H1 (cell line): ENCODE results near the gene ACTG1. TPM values are rescaled to one million over a fixed set of nuclear protein-coding genes. Genes with fewer than 3 reads are reported as not detected.
A peak's percentile ranks its signal among the peaks of the same experiment; 100 is the strongest.

Source experiments
- CTCF ChIA-PET: fragments of 300-600 bp; sonication (Branson Sonifier 250); formaldehyde crosslinking; loops from one replicate; lab custom pipeline; 2021; ENCODE audit not compliant: partially characterized antibody; lab: Charles Lee
- POLR2A ChIA-PET: fragments of 300-600 bp; sonication (Branson Sonifier 250); formaldehyde crosslinking; loops from one replicate; lab custom pipeline; 2021; ENCODE audit warnings: inconsistent platforms; ENCODE audit not compliant: partially characterized antibody; lab: Charles Lee
- DNase-seq, 2 experiments: peaks; one replicate each; pipeline versions ENCODE4 v3.0.0 to v3.0.0-alpha.2; 2010 to 2022; ENCODE audit warnings: low spot score in 2 of 2, low read depth in 1 of 2, mixed read lengths in 1 of 2
- FAIRE-seq: peaks from 2 replicates; lab custom pipeline; 2011; peaks lifted over from hg19 to GRCh38; lab: Jason Lieb, UNC
- H2AFZ ChIP-seq: 2 replicates; pipeline ENCODE4 v1.8.1; 2012; ENCODE audit warnings: low read length, inconsistent platforms
- H2AK5ac ChIP-seq: 2 replicates; pipeline ENCODE4 v1.6.1; 2013; ENCODE audit warnings: low read depth, low read length
- H2BK120ac ChIP-seq: replicated peaks from 2 replicates; pipeline ENCODE3; 2013; ENCODE audit warnings: low read depth, low read length, inconsistent platforms
- H2BK12ac ChIP-seq: 2 replicates; pipeline ENCODE4 v1.6.1; 2013; ENCODE audit warnings: low read depth, low read length
- H2BK15ac ChIP-seq: 2 replicates; pipeline ENCODE4 v1.6.1; 2013; ENCODE audit warnings: low read length
- H2BK20ac ChIP-seq: 2 replicates; pipeline ENCODE4 v1.6.1; 2013; ENCODE audit warnings: low read length
- H2BK5ac ChIP-seq: 2 replicates; pipeline ENCODE4 v1.6.1; 2013; ENCODE audit warnings: low read depth, low read length
- H3K14ac ChIP-seq: 2 replicates; pipeline ENCODE4 v1.6.1; 2013; ENCODE audit warnings: inconsistent platforms; ENCODE audit not compliant: insufficient read length
- H3K18ac ChIP-seq: 2 replicates; pipeline ENCODE4 v1.6.1; 2013; ENCODE audit warnings: low read length; ENCODE audit errors: extremely low read depth
- H3K23ac ChIP-seq: 2 replicates; pipeline ENCODE4 v1.6.1; 2013; ENCODE audit warnings: inconsistent platforms; ENCODE audit not compliant: insufficient read length
- H3K23me2 ChIP-seq: 2 replicates; pipeline ENCODE4 v1.6.1; 2013; ENCODE audit warnings: low read depth, low read length
- H3K27ac ChIP-seq: 2 replicates; pipeline ENCODE4 v1.6.1; 2011; ENCODE audit warnings: low read depth, low read length, inconsistent platforms
- H3K27me3 ChIP-seq, 4 experiments: replicated peaks in 1 of 4; 1 replicate in 1 of 4; 2 replicates in 3 of 4; pipeline versions ENCODE4 v1.6.1 to v1.8.1; 2011 to 2013; ENCODE audit warnings: low read length in 3 of 4, mild to moderate bottlenecking in 3 of 4, inconsistent platforms in 2 of 4, mixed read lengths in 2 of 4, moderate library complexity in 1 of 4; ENCODE audit not compliant: control insufficient read depth in 3 of 4, insufficient read depth in 3 of 4; ENCODE audit errors: extremely low read depth in 1 of 4
- H3K36me3 ChIP-seq, 4 experiments: 2 replicates each; pipeline versions ENCODE4 v1.6.1 to v1.8.1; 2011 to 2013; ENCODE audit warnings: mild to moderate bottlenecking in 4 of 4, low read length in 3 of 4, moderate library complexity in 2 of 4, control low read depth in 1 of 4, inconsistent platforms in 1 of 4; ENCODE audit not compliant: insufficient read depth in 4 of 4, control insufficient read depth in 2 of 4
- H3K4ac ChIP-seq: replicated peaks from 2 replicates; pipeline ENCODE3; 2013; ENCODE audit warnings: low read length, low read depth, mixed read lengths, inconsistent platforms; ENCODE audit not compliant: insufficient read length
- H3K4me1 ChIP-seq, 4 experiments: replicated peaks in 1 of 4; 1 replicate in 1 of 4; 2 replicates in 3 of 4; pipeline versions ENCODE4 v1.6.1 to v1.8.1; 2011 to 2013; ENCODE audit warnings: low read length in 3 of 4, inconsistent platforms in 2 of 4, mixed read lengths in 1 of 4; ENCODE audit not compliant: insufficient read depth in 4 of 4, control insufficient read depth in 3 of 4
- H3K4me2 ChIP-seq, 2 experiments: 2 replicates each; pipeline versions ENCODE4 v1.6.1 to v1.8.1; 2011 to 2013; ENCODE audit warnings: low read depth in 2 of 2, low read length in 2 of 2, control low read depth in 1 of 2, inconsistent platforms in 1 of 2, mild to moderate bottlenecking in 1 of 2; ENCODE audit not compliant: insufficient read depth in 1 of 2
- H3K4me3 ChIP-seq, 4 experiments: fragments of 200-600, 300-600 bp in 1 of 4; sonication (generic), shearing (Covaris generic), sonication (Bioruptor Twin) in 1 of 4; 2 replicates each; pipeline versions ENCODE4 v1.5.1 to v1.8.1; 2011 to 2016; ENCODE audit warnings: low read length in 4 of 4, low read depth in 3 of 4, control low read depth in 2 of 4, inconsistent platforms in 2 of 4, mild to moderate bottlenecking in 2 of 4, mixed read lengths in 1 of 4, moderate library complexity in 1 of 4; ENCODE audit not compliant: insufficient read depth in 2 of 4; ENCODE audit errors: extremely low read depth in 1 of 4
- H3K56ac ChIP-seq: replicated peaks from 2 replicates; pipeline ENCODE3; 2013; ENCODE audit warnings: low read depth, mild to moderate bottlenecking, mixed read lengths, low read length, inconsistent platforms; ENCODE audit not compliant: insufficient read length
- H3K79me1 ChIP-seq: 2 replicates; pipeline ENCODE4 v1.6.1; 2013; ENCODE audit warnings: low read depth, low read length, control low read depth
- H3K79me2 ChIP-seq, 2 experiments: 2 replicates each; pipeline versions ENCODE4 v1.6.1 to v1.8.1; 2012 to 2013; ENCODE audit warnings: low read length in 2 of 2, mild to moderate bottlenecking in 2 of 2, inconsistent platforms in 1 of 2; ENCODE audit not compliant: insufficient read depth in 2 of 2, control insufficient read depth in 1 of 2
- H3K9ac ChIP-seq, 4 experiments: replicated peaks in 1 of 4; 1 replicate in 1 of 4; 2 replicates in 3 of 4; pipeline versions ENCODE4 v1.6.1 to v1.8.1; 2011 to 2013; ENCODE audit warnings: low read depth in 3 of 4, low read length in 3 of 4, control low read depth in 2 of 4, mild to moderate bottlenecking in 2 of 4, moderate library complexity in 2 of 4, inconsistent platforms in 1 of 4; ENCODE audit errors: extremely low read depth in 1 of 4
- H3K9me3 ChIP-seq, 2 experiments: 2 replicates each; pipeline versions ENCODE4 v1.6.1 to v1.8.1; 2012 to 2013; ENCODE audit warnings: mild to moderate bottlenecking in 2 of 2, moderate library complexity in 2 of 2, control low read depth in 1 of 2, inconsistent platforms in 1 of 2, low read depth in 1 of 2, low read length in 1 of 2, mixed read lengths in 1 of 2; ENCODE audit not compliant: insufficient read depth in 2 of 2
- H4K20me1 ChIP-seq, 2 experiments: replicated peaks in 1 of 2; 2 replicates each; pipeline versions ENCODE3 to v1.8.1; 2011 to 2013; ENCODE audit warnings: inconsistent platforms in 2 of 2, low read length in 2 of 2, mild to moderate bottlenecking in 1 of 2; ENCODE audit not compliant: insufficient read depth in 2 of 2, control insufficient read depth in 1 of 2
- H4K5ac ChIP-seq: 2 replicates; pipeline ENCODE4 v1.6.1; 2013; ENCODE audit warnings: low read length, low read depth, mixed read lengths, inconsistent platforms; ENCODE audit not compliant: insufficient read length
- H4K8ac ChIP-seq: 2 replicates; pipeline ENCODE4 v1.8.0; 2013; ENCODE audit warnings: mild to moderate bottlenecking, moderate library complexity, low read length, inconsistent platforms; ENCODE audit not compliant: insufficient read depth; ENCODE audit errors: extremely low read depth
- H4K91ac ChIP-seq: replicated peaks from 2 replicates; pipeline ENCODE3; 2013; ENCODE audit warnings: low read length, mixed read lengths, inconsistent platforms; ENCODE audit not compliant: insufficient read length
- ATF2 ChIP-seq: IDR thresholded peaks from 2 replicates; pipeline ENCODE4 v1.6.1; 2012; ENCODE audit warnings: low read length, inconsistent platforms
- BACH1 ChIP-seq: IDR thresholded peaks from 2 replicates; pipeline ENCODE4 v1.6.1; 2012; ENCODE audit warnings: low read length, improper control_type of control experiment
- CBX5 ChIP-seq: fragments of 300-800, 300-1000 bp; sonication (generic); IDR thresholded peaks from 2 replicates; pipeline ENCODE4 v1.7.1; 2016; ENCODE audit warnings: antibody characterized with exemption, low read length, low read depth
- CEBPB ChIP-seq: IDR thresholded peaks from 2 replicates; pipeline ENCODE4 v1.6.1; 2012; ENCODE audit warnings: low read depth, low read length
- EGR1 ChIP-seq: IDR thresholded peaks from 2 replicates; pipeline ENCODE4 v1.6.1; 2011; ENCODE audit warnings: low read depth, low read length, borderline replicate concordance
- HDAC2 ChIP-seq, 2 experiments: fragments of 300-600 bp in 1 of 2; sonication (generic) in 1 of 2; IDR thresholded peaks; 2 replicates each; pipeline ENCODE4 v1.6.1; 2011 to 2012; ENCODE audit warnings: low read depth in 2 of 2, low read length in 2 of 2, mild to moderate bottlenecking in 2 of 2, moderate library complexity in 2 of 2, borderline replicate concordance in 1 of 2, inconsistent platforms in 1 of 2
- HDAC6 ChIP-seq: IDR thresholded peaks from one replicate; pipeline ENCODE4 v1.7.1; 2012; ENCODE audit warnings: low read depth, mild to moderate bottlenecking, inconsistent platforms, low read length, moderate library complexity
- KDM1A ChIP-seq: fragments of 200-600, 300-600 bp; sonication (generic); IDR thresholded peaks from 2 replicates; pipeline ENCODE4 v1.7.1; 2016; ENCODE audit warnings: mild to moderate bottlenecking, low read length, borderline replicate concordance
- RNF2 ChIP-seq: fragments of 200-900, 300-1000 bp; sonication (generic); IDR thresholded peaks from 2 replicates; pipeline ENCODE4 v1.7.1; 2016; ENCODE audit warnings: borderline replicate concordance, low read depth, mild to moderate bottlenecking, antibody characterized with exemption, low read length; ENCODE audit not compliant: poor library complexity, severe bottlenecking; ENCODE audit errors: missing control alignments
- SRF ChIP-seq: IDR thresholded peaks from 2 replicates; pipeline ENCODE4 v1.6.1; 2011; ENCODE audit warnings: mild to moderate bottlenecking, low read depth, low read length, moderate library complexity
- SUZ12 ChIP-seq: fragments of 200-600 bp; sonication (generic); IDR thresholded peaks from 2 replicates; pipeline ENCODE4 v1.6.1; 2012; ENCODE audit warnings: mild to moderate bottlenecking, inconsistent platforms, low read length, moderate library complexity, mixed read lengths
- YY1 ChIP-seq: IDR thresholded peaks from 2 replicates; pipeline ENCODE4 v1.6.1; 2011; ENCODE audit warnings: low read depth, mild to moderate bottlenecking, low read length
- WGBS, 2 experiments: shearing (Covaris generic) in 1 of 2; methylation state at CpG; one replicate each; pipeline versions ENCODE4 v1.1.6 to v1.1.7; 2013 to 2015; ENCODE audit warnings: low lambda C conversion rate in 2 of 2, mixed read lengths in 2 of 2, inconsistent platforms in 1 of 2, low coverage in 1 of 2, missing lambda C conversion rate in 1 of 2; ENCODE audit not compliant: insufficient replicate concordance in 2 of 2, insufficient coverage in 1 of 2, insufficient read length in 1 of 2; ENCODE audit errors: extremely low coverage in 1 of 2, missing lambda C conversion rate in 1 of 2; 5-methylcytosine and 5-hydroxymethylcytosine counted together
- polyA plus RNA-seq, 7 experiments: library from polyadenylated mRNA; depleted of rRNA in 3 of 7; stranded (reverse) in 5 of 7; unstranded in 2 of 7; fragments of >200 nt in 5 of 7; fragments of 200-250 nt in 2 of 7; gene quantifications; 1 replicate in 5 of 7; 2 replicates in 1 of 7; 4 replicates in 1 of 7; pipeline versions ENCODE4 v1.2.1 to v1.2.3, GENCODE V29; 2011 to 2013; ENCODE audit warnings: missing spikeins in 2 of 7, mixed read lengths in 2 of 7
- total RNA-seq: library from RNA; stranded (reverse); fragmentation: NEBNext Ultra II Directional; extraction: Animal tissue kit (Norgen Biotek cat#: 25700); gene quantifications from 2 replicates; pipeline ENCODE4 v1.2.1, GENCODE V29; 2021

Gene ACTG1
- total and polyA plus RNA-seq, 2 of the 8 experiments (the other 6 are each of a cell fraction or from before 2014, with no cell fraction given) = 3,535 to 5,010 TPM

- H3K14ac ChIP-seq = no peak overlapping the region
- H2AK5ac ChIP-seq = no peak overlapping the region
- H2BK5ac ChIP-seq = no peak overlapping the region
- H2BK120ac ChIP-seq = no peak overlapping the region
- H4K20me1 ChIP-seq = peaks cover 0 to 2% of the 10 kb centered on the region in 2 experiments
- no peaks in the 10 kb centered on the region for H3K23me2 ChIP-seq
- H3K4me3 ChIP-seq = no peak overlapping the region
- ChIA-PET POLR2A (interaction anchor here (1.1 kb wide), 1 partner anchor 39 kb away, joined by 3 read pairs; no protein-coding TSS in a partner anchor), CTCF (interaction anchor here (0.7 to 3.1 kb wide), 5 partner anchors 9 to 222 kb away, joined by 3 to 21 read pairs (median 7); no protein-coding TSS in a partner anchor)
- no peak overlapping the region for H3K9ac ChIP-seq
- H3K23ac ChIP-seq = no peak overlapping the region
- H3K4me1 ChIP-seq = no peaks in the 10 kb centered on the region
- H3K79me1 ChIP-seq = no peaks in the 10 kb centered on the region
- H3K79me2 ChIP-seq = no peaks in the 10 kb centered on the region
- no peak overlapping the region for H4K8ac ChIP-seq
- H3K18ac ChIP-seq = no peak overlapping the region
- WGBS, 2 experiments = 81% methylated on average over 16 of the region's 16 CpGs; no CpG with 5 or more reads in 1 of the 2 experiments
- H2AFZ ChIP-seq = no peak overlapping the region
- no peak overlapping the region for H2BK15ac ChIP-seq
- FAIRE-seq (no peak), DNase-seq (no peak)
- H2BK20ac ChIP-seq = no peak overlapping the region
- H4K91ac ChIP-seq = no peak overlapping the region
- H3K4me2 ChIP-seq = no peak overlapping the region
- H4K5ac ChIP-seq = no peak overlapping the region
- H3K56ac ChIP-seq = no peak overlapping the region
- H3K27me3 ChIP-seq = peaks cover 0 to 13% (median 7%) of the 10 kb centered on the region in 4 experiments; a peak in 4 of 7 replicates
- no peaks in the 10 kb centered on the region for H3K36me3 ChIP-seq
- H2BK12ac ChIP-seq = 0 out of 2 replicates have a peak overlapping the region, but pooled peaks have one; percentile 33
- no peaks in the 10 kb centered on the region; a peak in 1 of 4 replicates for H3K9me3 ChIP-seq
- no peak overlapping the region for H3K27ac ChIP-seq
- H3K4ac ChIP-seq = no peak overlapping the region
- TF ChIP-seq KDM1A = no peak
- no peak for TF ChIP-seq BACH1
- TF ChIP-seq CBX5 = no peak
- no peak for TF ChIP-seq EGR1
- no peak for TF ChIP-seq SUZ12
- TF ChIP-seq HDAC2 (IDR thresholded peaks at IDR 0.05; ENCODE audit: borderline replicate concordance in 1 of 2, low read depth in 2 of 2, low read length in 2 of 2) = no peak
- no peak for TF ChIP-seq CEBPB
- no peak for TF ChIP-seq SRF
- TF ChIP-seq ATF2 = no peak
- TF ChIP-seq YY1 = no peak
- TF ChIP-seq RNF2 = no peak
- TF ChIP-seq HDAC6 = no peak
Observed at GRCh38 chr17:81474958-81475357, 37.6 kb downstream of the ACTG1 start.
